ENCODE data around the gene TIMM44. TPM values are rescaled to one million over a fixed set of nuclear protein-coding genes. Genes with fewer than 3 reads are reported as not detected.

The TIMM44 gene
- polyA plus RNA-seq, 1 donor (not counting 4 experiments of a cell fraction or from before 2014, with no cell fraction given): 34.8 TPM

DNA sequence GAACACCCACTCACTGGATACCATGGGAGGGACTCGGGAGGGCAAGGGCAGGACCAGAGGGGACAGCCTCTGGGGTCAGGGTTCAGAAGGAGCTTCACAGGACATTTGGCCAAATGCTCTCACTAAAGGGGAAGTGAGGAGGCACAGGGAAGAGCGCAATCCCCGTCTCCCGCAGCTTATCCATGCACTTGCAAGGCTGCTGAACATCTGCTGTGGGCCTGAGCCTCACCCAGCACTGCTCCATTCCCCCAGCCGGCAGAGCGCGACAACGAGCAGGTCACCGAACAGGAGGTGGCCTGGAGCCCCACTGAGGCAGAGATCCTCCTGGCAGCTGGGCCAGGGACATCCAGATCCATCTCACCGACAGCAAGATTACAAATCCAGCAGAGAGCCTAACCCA is 38.6 kb upstream of the TIMM44 start:
- TF ChIP-seq EZH2 (IDR thresholded peaks at IDR 0.05; ENCODE audit: low read length): no peak
- TF ChIP-seq, protein P1, sequence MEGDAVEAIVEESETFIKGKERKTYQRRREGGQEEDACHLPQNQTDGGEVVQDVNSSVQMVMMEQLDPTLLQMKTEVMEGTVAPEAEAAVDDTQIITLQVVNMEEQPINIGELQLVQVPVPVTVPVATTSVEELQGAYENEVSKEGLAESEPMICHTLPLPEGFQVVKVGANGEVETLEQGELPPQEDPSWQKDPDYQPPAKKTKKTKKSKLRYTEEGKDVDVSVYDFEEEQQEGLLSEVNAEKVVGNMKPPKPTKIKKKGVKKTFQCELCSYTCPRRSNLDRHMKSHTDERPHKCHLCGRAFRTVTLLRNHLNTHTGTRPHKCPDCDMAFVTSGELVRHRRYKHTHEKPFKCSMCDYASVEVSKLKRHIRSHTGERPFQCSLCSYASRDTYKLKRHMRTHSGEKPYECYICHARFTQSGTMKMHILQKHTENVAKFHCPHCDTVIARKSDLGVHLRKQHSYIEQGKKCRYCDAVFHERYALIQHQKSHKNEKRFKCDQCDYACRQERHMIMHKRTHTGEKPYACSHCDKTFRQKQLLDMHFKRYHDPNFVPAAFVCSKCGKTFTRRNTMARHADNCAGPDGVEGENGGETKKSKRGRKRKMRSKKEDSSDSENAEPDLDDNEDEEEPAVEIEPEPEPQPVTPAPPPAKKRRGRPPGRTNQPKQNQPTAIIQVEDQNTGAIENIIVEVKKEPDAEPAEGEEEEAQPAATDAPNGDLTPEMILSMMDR (optimal IDR thresholded peaks at IDR 0.05 in 1 of 3, IDR thresholded peaks at IDR 0.05 in 1 of 3, conservative IDR thresholded peaks at IDR 0.05 in 1 of 3; ENCODE audit: extremely low read depth in 1 of 3, insufficient read depth in 2 of 3, low read length in 3 of 3): no peak
- Histone ChIP-seq H4K20me1 (ENCODE audit: control insufficient read depth, extremely low read depth, insufficient read depth, low read length) (peaks cover 40% of the 10 kb centered on the region), H3K4me3 (ENCODE audit: control insufficient read depth in 2 of 3, extremely low read depth in 1 of 3, insufficient read depth in 2 of 3, low read depth in 1 of 3, low read length in 3 of 3) (no peak overlapping the region), H3K4me2 (ENCODE audit: control insufficient read depth, extremely low read depth, insufficient read depth, low read depth, low read length) (peak overlapping the region; percentile 8), H3K4me1 (ENCODE audit: control insufficient read depth, extremely low read depth, insufficient read depth, low read length) (peaks cover 44% of the 10 kb centered on the region), H3K9me1 (ENCODE audit: control insufficient read depth, extremely low read depth, insufficient read depth, low read length) (peaks cover 2% of the 10 kb centered on the region), H3K27me3 (ENCODE audit: control insufficient read depth, extremely low read depth, insufficient read depth, low read length) (no peaks in the 10 kb centered on the region), H3K79me2 (ENCODE audit: control insufficient read depth, insufficient read depth, low read length) (peaks cover 67% of the 10 kb centered on the region), H3K27ac (ENCODE audit: control insufficient read depth, insufficient read depth, low read length) (peak overlapping the region; percentile 63), H3K36me3 (ENCODE audit: control insufficient read depth in 2 of 2, extremely low read depth in 1 of 2, insufficient read depth in 2 of 2, low read length in 2 of 2) (peaks cover 30 to 40% of the 10 kb centered on the region in 2 experiments), H3K9ac (ENCODE audit: control insufficient read depth, extremely low read depth, insufficient read depth, low read length) (no peak overlapping the region), H3K9me3 (ENCODE audit: control insufficient read depth, low read depth, low read length) (no peaks in the 10 kb centered on the region), H2AFZ (ENCODE audit: control insufficient read depth, low read length) (no peak overlapping the region)
- no peak for FAIRE-seq
- DNase-seq (ENCODE audit: low read depth, low spot score): no peak
- dilution Hi-C loops (cut with MboI; ENCODE audit: extremely low pct_ligation_motif_present, low sequenced_read_pairs): no loop called here

DNA sequence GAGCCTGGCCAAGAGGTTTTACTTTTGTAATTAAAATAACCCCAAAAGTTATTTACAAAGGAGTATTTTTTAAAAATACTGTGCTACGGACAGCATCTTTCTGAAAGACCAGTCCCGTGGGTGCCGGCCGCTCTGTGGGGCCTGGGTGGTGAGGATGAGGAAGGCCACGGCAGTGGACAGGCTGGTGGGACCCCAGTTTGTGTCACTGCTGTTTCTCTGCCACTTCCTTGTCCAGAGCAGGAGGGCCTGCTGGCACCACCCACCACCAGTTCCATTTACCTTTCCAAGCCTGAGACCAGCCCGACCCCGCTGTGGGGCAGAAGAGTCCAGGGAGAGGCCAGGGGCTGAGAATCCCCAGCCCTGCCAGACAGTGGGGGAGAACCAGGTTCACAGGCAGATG is 38.2 kb upstream of the TIMM44 start:
- peaks cover 67% of the 10 kb centered on the region for H3K79me2 ChIP-seq (ENCODE audit: control insufficient read depth, insufficient read depth, low read length)

More for the DNA sequence above, 38.2 kb upstream of the TIMM44 start:
- H3K9ac ChIP-seq (ENCODE audit: control insufficient read depth, extremely low read depth, insufficient read depth, low read length): no peak overlapping the region
- H3K4me1 ChIP-seq (ENCODE audit: control insufficient read depth, extremely low read depth, insufficient read depth, low read length): peaks cover 42% of the 10 kb centered on the region
- no peak overlapping the region for H3K4me3 ChIP-seq (ENCODE audit: control insufficient read depth in 2 of 3, extremely low read depth in 1 of 3, insufficient read depth in 2 of 3, low read depth in 1 of 3, low read length in 3 of 3)
- no peak overlapping the region for H2AFZ ChIP-seq (ENCODE audit: control insufficient read depth, low read length)
- H4K20me1 ChIP-seq (ENCODE audit: control insufficient read depth, extremely low read depth, insufficient read depth, low read length): peaks cover 40% of the 10 kb centered on the region
- H3K36me3 ChIP-seq (ENCODE audit: control insufficient read depth in 2 of 2, extremely low read depth in 1 of 2, insufficient read depth in 2 of 2, low read length in 2 of 2): peaks cover 31 to 41% of the 10 kb centered on the region in 2 experiments
- H3K27ac ChIP-seq (ENCODE audit: control insufficient read depth, insufficient read depth, low read length): peak overlapping the region; percentile 4
- H3K9me3 ChIP-seq (ENCODE audit: control insufficient read depth, low read depth, low read length): no peaks in the 10 kb centered on the region
- FAIRE-seq (no peak), DNase-seq (ENCODE audit: low read depth, low spot score) (no peak)
- H3K27me3 ChIP-seq (ENCODE audit: control insufficient read depth, extremely low read depth, insufficient read depth, low read length): no peaks in the 10 kb centered on the region
- H3K9me1 ChIP-seq (ENCODE audit: control insufficient read depth, extremely low read depth, insufficient read depth, low read length): peaks cover 2% of the 10 kb centered on the region
- TF ChIP-seq, protein P1 (optimal IDR thresholded peaks at IDR 0.05 in 1 of 3, IDR thresholded peaks at IDR 0.05 in 1 of 3, conservative IDR thresholded peaks at IDR 0.05 in 1 of 3; ENCODE audit: extremely low read depth in 1 of 3, insufficient read depth in 2 of 3, low read length in 3 of 3): no peak
- no peak for TF ChIP-seq EZH2 (IDR thresholded peaks at IDR 0.05; ENCODE audit: low read length)
- dilution Hi-C loops (cut with MboI; ENCODE audit: extremely low pct_ligation_motif_present, low sequenced_read_pairs): no loop called here
- H3K4me2 ChIP-seq (ENCODE audit: control insufficient read depth, extremely low read depth, insufficient read depth, low read depth, low read length): no peak overlapping the region
